ENCODE data around the gene PBRM1. TPM values are rescaled to one million over a fixed set of nuclear protein-coding genes. Genes with fewer than 3 reads are reported as not detected.

The PBRM1 gene
- total RNA-seq, 1 experiment from 2014 or later: 42.8 TPM

DNA sequence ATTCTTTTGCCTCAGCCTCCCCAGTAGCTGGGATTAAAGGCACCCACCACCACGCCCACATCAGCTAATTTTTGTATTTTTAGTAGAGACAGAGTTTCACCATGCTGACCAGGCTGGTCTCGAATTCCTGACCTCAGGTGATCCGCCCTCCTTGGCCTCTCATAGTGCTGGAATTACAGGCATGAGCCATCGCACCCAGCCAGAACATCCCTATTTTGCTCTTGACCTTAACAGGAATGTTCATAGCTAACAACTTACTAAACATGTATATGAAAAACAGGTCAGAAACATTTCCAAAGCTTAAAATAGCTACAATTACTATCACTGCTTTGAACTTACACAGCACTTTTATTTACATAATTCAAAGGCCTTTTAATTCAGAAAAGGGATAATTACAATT, 115.6 kb downstream of the PBRM1 start:
- no peaks in the 10 kb centered on the region for H4K20me1 ChIP-seq (ENCODE audit: insufficient read depth)
- no TSS peak for BruUV-seq (replicated peaks)
- TF ChIP-seq EZH2 (IDR thresholded peaks at IDR 0.05; ENCODE audit: low read depth): no peak
- TF ChIP-seq, protein P1, sequence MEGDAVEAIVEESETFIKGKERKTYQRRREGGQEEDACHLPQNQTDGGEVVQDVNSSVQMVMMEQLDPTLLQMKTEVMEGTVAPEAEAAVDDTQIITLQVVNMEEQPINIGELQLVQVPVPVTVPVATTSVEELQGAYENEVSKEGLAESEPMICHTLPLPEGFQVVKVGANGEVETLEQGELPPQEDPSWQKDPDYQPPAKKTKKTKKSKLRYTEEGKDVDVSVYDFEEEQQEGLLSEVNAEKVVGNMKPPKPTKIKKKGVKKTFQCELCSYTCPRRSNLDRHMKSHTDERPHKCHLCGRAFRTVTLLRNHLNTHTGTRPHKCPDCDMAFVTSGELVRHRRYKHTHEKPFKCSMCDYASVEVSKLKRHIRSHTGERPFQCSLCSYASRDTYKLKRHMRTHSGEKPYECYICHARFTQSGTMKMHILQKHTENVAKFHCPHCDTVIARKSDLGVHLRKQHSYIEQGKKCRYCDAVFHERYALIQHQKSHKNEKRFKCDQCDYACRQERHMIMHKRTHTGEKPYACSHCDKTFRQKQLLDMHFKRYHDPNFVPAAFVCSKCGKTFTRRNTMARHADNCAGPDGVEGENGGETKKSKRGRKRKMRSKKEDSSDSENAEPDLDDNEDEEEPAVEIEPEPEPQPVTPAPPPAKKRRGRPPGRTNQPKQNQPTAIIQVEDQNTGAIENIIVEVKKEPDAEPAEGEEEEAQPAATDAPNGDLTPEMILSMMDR (conservative IDR thresholded peaks at IDR 0.05): no peak
- no peak overlapping the region for H3K4me2 ChIP-seq
- no peaks in the 10 kb centered on the region for H3K27me3 ChIP-seq (ENCODE audit: insufficient read depth, low read depth)
- ChIA-PET CTCF (interaction anchor here (0.6 kb wide), 2 partner anchors 54 to 201 kb away, joined by 4 to 10 read pairs; partner anchors contain the start of gene NEK4), POLR2A (ENCODE audit: unreplicated experiment) (interaction anchor here (0.7 kb wide), 1 partner anchor 34 kb away, joined by 11 read pairs; no protein-coding TSS in a partner anchor)
- no peaks in the 10 kb centered on the region for H3K9me2 ChIP-seq (ENCODE audit: insufficient read depth)
- peak in 1 of 2 experiments; percentile 39 for DNase-seq
- intact Hi-C loops (cut with micrococcal nuclease; ENCODE audit: unreplicated experiment): no loop called here
- H3K4me1 ChIP-seq (replicated peaks; ENCODE audit: insufficient read depth): peaks cover 10% of the 10 kb centered on the region; the same call in 1 of the 2 replicates
- H3K36me3 ChIP-seq (ENCODE audit: low read depth): no peaks in the 10 kb centered on the region
- no peak overlapping the region for H3K27ac ChIP-seq
- H3K4me3 ChIP-seq: no peak overlapping the region
- no peaks in the 10 kb centered on the region for H3K79me2 ChIP-seq (ENCODE audit: low read depth)
- no peak overlapping the region for H2AFZ ChIP-seq
- H3K9me3 ChIP-seq (ENCODE audit: insufficient read depth, low read depth): no peaks in the 10 kb centered on the region
- H3F3A ChIP-seq (ENCODE audit: insufficient read depth, low read depth): peaks cover 10% of the 10 kb centered on the region; the same call in 1 of the 2 replicates

DNA sequence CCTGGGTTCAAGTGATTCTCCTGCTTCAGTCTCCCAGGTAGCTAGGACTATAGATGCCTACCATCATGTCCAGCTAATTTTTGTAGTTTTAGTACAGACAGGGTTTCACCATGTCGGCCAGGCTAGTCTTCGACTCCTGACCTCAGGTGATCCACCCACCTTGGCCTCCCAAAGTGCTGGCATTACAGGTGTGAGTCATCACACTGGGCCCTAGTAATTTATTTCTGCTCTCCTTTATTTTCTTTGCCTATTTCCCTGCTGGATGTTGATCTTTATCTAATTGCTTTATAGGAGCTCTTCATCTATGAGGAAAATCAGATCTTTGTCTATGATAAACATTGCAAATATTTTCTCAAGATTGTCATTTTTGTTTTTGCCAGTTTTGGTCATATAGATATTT, 117.6 kb downstream of the PBRM1 start:
- Histone ChIP-seq H3K4me2 (no peak overlapping the region), H3K4me1 (replicated peaks; ENCODE audit: insufficient read depth) (peaks cover 10% of the 10 kb centered on the region; the same call in 1 of the 2 replicates), H3K9me2 (ENCODE audit: insufficient read depth) (no peaks in the 10 kb centered on the region), H3K9me3 (ENCODE audit: insufficient read depth, low read depth) (no peaks in the 10 kb centered on the region), H2AFZ (no peak overlapping the region), H3F3A (ENCODE audit: insufficient read depth, low read depth) (peaks cover 10% of the 10 kb centered on the region; the same call in 1 of the 2 replicates), H3K79me2 (ENCODE audit: low read depth) (no peaks in the 10 kb centered on the region), H3K36me3 (ENCODE audit: low read depth) (no peaks in the 10 kb centered on the region), H3K27ac (no peak overlapping the region), H3K27me3 (ENCODE audit: insufficient read depth, low read depth) (no peaks in the 10 kb centered on the region), H4K20me1 (ENCODE audit: insufficient read depth) (no peaks in the 10 kb centered on the region), H3K4me3 (no peak overlapping the region)
- POLR2A ChIA-PET (ENCODE audit: unreplicated experiment): interaction anchor here (0.7 kb wide), 1 partner anchor 393 kb away, joined by 10 read pairs; no protein-coding TSS in a partner anchor
- intact Hi-C loops (cut with micrococcal nuclease; ENCODE audit: unreplicated experiment): loop anchor here (5.0 kb wide), 1 partner anchor 39 kb away; no protein-coding TSS in a partner anchor
- CTCF ChIA-PET: no interaction called here
- peak; percentile 38 to 51 for DNase-seq
- no TSS peak for BruUV-seq (replicated peaks)
- TF ChIP-seq, protein P1 (conservative IDR thresholded peaks at IDR 0.05): no peak
- no peak for TF ChIP-seq EZH2 (IDR thresholded peaks at IDR 0.05; ENCODE audit: low read depth)

DNA sequence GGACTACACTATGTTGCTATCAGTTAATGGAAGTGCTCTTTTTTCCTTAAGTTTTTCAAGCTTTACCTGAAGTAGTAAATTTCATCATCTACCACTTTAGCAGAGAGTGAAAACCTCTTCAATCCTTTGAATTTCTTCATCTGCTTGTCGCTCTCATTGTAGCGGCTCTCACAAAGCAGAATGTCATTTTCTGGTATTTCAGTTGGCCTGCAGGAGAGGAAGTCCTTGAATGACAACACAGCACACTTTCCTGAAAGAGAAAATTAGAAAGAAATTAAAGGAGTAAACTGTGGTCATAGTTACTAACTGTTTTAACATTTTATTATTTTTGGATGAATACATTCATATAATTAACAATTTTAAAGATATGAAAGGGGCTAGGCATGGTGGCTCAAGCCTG, 121.7 kb downstream of the PBRM1 start:
- H4K20me1 ChIP-seq (ENCODE audit: insufficient read depth): no peaks in the 10 kb centered on the region
- no TSS peak for BruUV-seq (replicated peaks)
- H3K36me3 ChIP-seq (ENCODE audit: low read depth): no peaks in the 10 kb centered on the region; the same call in 1 of the 2 replicates
- no peak overlapping the region for H3K4me2 ChIP-seq
- no peaks in the 10 kb centered on the region for H3K9me2 ChIP-seq (ENCODE audit: insufficient read depth)
- no peak overlapping the region for H2AFZ ChIP-seq
- intact Hi-C loops (cut with micrococcal nuclease; ENCODE audit: unreplicated experiment): no loop called here
- H3K27ac ChIP-seq: no peak overlapping the region
- peaks cover 10% of the 10 kb centered on the region; the same call in 1 of the 2 replicates for H3F3A ChIP-seq (ENCODE audit: insufficient read depth, low read depth)
- H3K27me3 ChIP-seq (ENCODE audit: insufficient read depth, low read depth): no peaks in the 10 kb centered on the region
- POLR2A ChIA-PET (ENCODE audit: unreplicated experiment): no interaction called here
- no peak overlapping the region for H3K4me3 ChIP-seq
- no peaks in the 10 kb centered on the region for H3K9me3 ChIP-seq (ENCODE audit: insufficient read depth, low read depth)
- TF ChIP-seq, protein P1 (conservative IDR thresholded peaks at IDR 0.05): no peak
- CTCF ChIA-PET: no interaction called here
- DNase-seq: no peak
- H3K4me1 ChIP-seq (replicated peaks; ENCODE audit: insufficient read depth): peaks cover 10% of the 10 kb centered on the region; the same call in 1 of the 2 replicates
- H3K79me2 ChIP-seq (ENCODE audit: low read depth): no peaks in the 10 kb centered on the region
